Activated CD8-positive, alpha-beta memory T cell treated with anti-CD3 and anti-CD28 coated beads for 24 hours (primary cell): ENCODE results near the gene PPP2R1B.
"Not testable (repeated sequence)": the region's sequence is repeated elsewhere in the genome, so short reads cannot be mapped to it uniquely, and the experiment has no call there.

Experiments used
- DNase-seq: peaks from one replicate; pipeline ENCODE4 v3.0.0-alpha.2; 2020

Gene PPP2R1B

GRCh38 chr11:111765984-111766833 is at the start of gene PPP2R1B:
Gene PPP2R1B, minus strand, starts transcription at chr11:111766389. Its CDS starts 28 bp downstream, at chr11:111766361.
- DNase-seq, result peak; percentile 90

- no peak for DNase-seq
Measured at GRCh38 chr11:111815489-111815888, 49.3 kb upstream of the PPP2R1B start.

GRCh38 chr11:111814557-111815320 is 48.5 kb upstream of the PPP2R1B start:
- DNase-seq, result no peak

- no peak for DNase-seq
Measured at GRCh38 chr11:111814106-111814505, 47.9 kb upstream of the PPP2R1B start.

DNA sequence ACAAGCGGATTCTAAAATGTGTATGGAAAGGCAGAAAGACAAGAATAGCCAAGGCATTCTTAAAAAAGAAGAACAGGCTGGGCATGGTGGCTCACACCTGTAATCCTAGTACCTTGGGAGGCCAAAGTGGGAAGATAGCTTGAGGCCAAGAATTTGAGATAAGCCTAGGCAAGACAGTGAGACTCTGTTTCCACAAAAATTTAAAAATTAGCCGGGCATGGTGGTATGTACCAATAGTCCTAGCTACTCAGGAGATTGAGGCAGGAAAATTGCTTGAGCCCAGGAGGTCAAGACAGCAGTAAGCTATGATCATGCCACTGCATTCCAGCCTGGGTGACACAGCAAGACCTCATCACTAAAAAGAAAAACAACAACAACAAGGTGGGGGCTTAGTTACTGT is 46.0 kb upstream of the PPP2R1B start:
- DNase-seq, result no peak

- DNase-seq, result no peak
Measured at GRCh38 chr11:111811445-111811844, 45.3 kb upstream of the PPP2R1B start.

- no peak for DNase-seq
Measured at GRCh38 chr11:111808834-111809233, 42.6 kb upstream of the PPP2R1B start.

- no peak for DNase-seq
Measured at GRCh38 chr11:111808063-111808588, 41.9 kb upstream of the PPP2R1B start.

- no peak for DNase-seq
Measured at GRCh38 chr11:111807076-111807475, 40.9 kb upstream of the PPP2R1B start.

- no peak for DNase-seq
Measured at GRCh38 chr11:111801135-111801534, 34.9 kb upstream of the PPP2R1B start.

- DNase-seq, result no peak
Measured at GRCh38 chr11:111798279-111798678, 32.1 kb upstream of the PPP2R1B start.

DNA sequence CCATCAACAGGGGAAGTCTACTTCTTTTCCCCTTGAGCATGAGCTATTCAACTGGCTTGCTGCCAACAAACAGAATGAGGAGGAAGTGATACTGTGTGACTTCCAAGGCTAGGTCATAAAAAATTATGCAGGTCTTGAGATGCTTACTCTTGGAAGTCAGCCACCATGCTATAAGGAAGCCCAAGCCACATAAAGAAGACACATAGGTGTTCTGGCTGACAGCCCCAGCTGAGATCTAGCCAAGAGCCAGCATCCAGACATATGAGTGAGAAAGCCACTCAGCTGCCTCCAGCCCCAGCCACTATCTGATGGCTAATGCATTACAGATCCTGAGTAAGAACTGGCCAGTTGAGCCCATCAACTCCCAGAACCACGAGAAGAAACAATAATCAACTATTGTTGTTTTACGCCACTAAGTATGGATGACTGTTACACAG is 31.0 kb upstream of the PPP2R1B start:
- DNase-seq, result no peak

DNA sequence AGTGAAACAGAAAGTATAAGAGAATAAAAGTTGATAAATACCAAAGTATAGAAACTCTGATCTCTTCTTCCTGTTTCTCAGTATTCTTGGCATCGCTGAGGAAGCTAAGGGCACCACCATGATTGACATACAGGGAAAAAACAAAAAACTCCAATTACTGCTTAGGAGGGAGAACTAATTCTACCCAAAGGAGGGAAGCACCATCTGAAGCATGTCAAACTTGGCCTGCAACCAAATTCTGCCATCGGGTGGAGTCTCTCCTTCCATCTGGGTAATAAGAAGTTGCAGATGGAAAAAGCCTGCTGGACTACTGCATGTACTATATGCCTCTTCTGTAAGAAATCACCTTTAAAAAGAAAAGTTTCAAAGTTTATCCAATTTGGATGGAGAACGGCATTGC is 30.5 kb upstream of the PPP2R1B start:
- no peak for DNase-seq

DNA sequence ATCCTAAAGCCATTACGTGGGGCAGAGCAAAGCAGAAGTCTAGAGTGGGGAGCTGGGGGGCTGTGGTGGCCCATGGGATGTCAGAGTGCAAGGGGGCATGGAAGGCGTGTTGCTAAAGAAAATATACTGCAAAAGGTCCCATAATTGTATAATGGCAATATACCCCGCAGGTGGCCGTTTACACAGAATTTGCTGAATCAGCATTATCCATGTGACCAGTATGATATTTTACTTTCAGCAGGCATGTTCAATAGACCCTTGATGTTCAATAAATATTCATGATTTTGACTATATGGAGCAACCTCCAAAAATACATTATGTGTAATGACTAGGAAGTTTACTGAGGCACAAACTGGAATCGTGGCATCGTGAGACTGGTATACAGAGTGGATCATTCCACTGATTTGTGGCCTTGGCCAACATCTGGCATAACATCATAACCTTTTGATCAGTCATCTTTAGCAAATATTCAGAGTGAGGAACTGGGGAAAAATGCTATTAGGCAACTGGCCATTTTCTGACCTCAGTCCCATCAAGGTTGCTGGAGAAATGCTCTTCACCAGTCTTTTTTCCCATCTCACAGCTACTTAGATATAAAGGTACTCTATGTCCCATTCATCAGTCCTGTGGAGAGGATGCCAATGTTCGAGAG is 29.3 kb upstream of the PPP2R1B start:
- DNase-seq, result no peak

GRCh38 chr11:111793863-111794262 is 27.7 kb upstream of the PPP2R1B start:
- DNase-seq, result no peak

DNA sequence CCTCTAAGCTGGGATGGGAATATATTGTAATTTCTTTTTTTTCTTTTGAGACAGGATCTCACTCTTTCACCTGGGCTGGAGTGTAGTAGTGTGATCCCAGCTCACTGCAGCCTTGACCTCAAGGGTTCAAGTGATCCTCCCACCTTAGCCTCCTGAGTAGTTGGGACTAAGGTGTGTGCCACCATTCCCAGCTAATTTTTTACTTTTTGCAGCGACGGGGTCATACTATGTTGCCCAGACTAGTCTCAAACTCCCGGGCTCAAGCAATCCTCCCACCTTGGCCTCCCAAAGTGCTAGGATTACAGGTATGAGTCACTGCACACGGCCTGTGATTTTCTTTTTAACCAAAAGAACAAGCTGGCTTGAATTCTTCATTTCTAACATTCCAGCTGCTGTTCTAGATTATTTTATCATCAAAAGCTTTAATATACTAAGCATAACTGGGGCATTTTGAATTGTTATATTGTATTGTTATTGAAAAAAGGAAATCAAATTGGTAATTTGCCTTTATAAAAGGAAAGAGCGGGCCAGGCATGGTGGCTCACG is 26.8 kb upstream of the PPP2R1B start:
- DNase-seq, result no peak

DNA sequence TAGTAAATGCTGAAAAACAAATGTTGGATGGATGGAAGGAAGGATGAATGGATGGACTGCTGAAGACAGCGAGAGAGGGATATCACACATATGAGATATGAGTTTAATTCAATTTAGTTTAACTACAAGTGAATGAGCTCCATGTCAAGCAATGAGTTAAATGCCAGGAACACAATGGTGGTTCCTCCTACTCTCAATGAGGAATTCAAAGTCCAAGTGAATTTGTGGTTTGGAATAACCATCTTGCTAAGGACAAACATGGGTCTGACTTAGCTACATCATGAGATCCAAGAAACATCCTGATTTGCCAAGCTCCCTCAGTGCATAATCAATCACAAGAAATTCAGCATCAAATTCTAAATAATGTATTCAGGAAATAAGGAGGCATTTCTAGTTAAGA is 26.1 kb upstream of the PPP2R1B start:
- no peak for DNase-seq

GRCh38 chr11:111788464-111788863 is 22.3 kb upstream of the PPP2R1B start:
- DNase-seq, result no peak

- DNase-seq, result no peak
Measured at GRCh38 chr11:111788051-111788450, 21.9 kb upstream of the PPP2R1B start.

- no peak for DNase-seq
Measured at GRCh38 chr11:111785886-111786412, 19.8 kb upstream of the PPP2R1B start.

DNA sequence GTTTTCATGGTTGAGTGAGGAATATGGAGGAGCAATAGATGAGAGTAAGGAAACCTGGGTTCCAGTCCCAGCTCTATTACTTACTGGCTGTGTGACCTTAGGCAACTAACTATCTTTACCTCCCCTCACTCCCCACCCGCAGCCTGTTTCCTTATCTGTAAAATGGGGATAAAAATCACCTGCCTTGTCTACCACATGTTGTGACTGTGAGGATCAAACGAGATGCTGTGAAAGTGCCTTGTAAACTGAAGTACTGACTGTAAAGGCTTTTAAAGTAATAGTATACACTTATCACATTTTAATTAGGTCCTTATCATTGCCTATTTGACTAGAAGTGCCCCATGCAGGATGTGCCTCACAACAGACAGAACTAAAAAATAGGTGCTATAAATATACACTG is 18.9 kb upstream of the PPP2R1B start:
- DNase-seq, result no peak

GRCh38 chr11:111784311-111784710 is 18.1 kb upstream of the PPP2R1B start:
- not testable (repeated sequence) for DNase-seq
